ENCODE results near the gene DSCAM.

DSCAM gene

DNA sequence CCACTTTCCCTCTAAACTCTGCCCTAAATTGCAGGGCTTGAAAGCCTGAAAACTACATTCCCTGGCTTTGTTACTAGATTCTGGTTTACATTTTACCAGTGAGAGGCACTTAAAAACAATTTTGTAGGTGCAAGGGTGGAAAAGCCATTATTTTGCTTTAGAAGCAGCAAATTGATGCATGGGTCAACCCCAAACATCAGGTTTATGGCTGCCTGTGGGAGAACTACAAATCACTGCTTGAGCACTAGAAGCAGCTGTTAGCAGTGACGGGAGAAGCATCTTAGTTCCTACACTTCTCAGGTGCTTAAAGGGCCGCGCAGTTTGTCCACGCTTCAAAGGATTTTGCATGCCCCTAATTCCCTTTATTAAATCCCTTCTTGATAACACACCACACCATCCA is 562.5 kb downstream of the DSCAM start:
- TF ChIP-seq, protein P1, sequence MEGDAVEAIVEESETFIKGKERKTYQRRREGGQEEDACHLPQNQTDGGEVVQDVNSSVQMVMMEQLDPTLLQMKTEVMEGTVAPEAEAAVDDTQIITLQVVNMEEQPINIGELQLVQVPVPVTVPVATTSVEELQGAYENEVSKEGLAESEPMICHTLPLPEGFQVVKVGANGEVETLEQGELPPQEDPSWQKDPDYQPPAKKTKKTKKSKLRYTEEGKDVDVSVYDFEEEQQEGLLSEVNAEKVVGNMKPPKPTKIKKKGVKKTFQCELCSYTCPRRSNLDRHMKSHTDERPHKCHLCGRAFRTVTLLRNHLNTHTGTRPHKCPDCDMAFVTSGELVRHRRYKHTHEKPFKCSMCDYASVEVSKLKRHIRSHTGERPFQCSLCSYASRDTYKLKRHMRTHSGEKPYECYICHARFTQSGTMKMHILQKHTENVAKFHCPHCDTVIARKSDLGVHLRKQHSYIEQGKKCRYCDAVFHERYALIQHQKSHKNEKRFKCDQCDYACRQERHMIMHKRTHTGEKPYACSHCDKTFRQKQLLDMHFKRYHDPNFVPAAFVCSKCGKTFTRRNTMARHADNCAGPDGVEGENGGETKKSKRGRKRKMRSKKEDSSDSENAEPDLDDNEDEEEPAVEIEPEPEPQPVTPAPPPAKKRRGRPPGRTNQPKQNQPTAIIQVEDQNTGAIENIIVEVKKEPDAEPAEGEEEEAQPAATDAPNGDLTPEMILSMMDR (conservative IDR thresholded peaks at IDR 0.05), result no peak

GRCh38 chr21:40282912-40283886 is 563.8 kb downstream of the DSCAM start:
- TF ChIP-seq, protein P1 (conservative IDR thresholded peaks at IDR 0.05), result no peak
- H3K27ac ChIP-seq, result no peak overlapping the region

More for the DNA sequence above, 562.5 kb downstream of the DSCAM start:
- H3K27ac ChIP-seq, result no peak overlapping the region

DNA sequence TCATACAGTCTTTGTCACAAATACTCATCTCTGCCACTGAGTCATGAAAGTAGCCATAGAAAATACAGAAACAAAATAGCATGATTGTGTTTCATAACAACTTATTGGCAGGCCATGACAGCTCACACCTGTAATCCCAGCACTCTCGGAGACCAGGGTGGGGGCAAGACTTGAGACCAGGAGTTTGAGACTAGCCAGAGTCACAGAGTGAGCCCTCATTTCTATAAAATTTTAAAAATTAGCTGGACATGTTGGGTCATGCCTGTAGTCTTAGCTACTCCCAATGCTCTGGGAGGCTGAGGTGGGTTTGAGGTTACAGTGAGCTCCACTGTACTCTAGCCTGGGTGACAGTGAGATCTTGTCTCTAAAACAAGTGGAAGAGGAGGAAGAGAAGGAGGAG is 568.6 kb downstream of the DSCAM start:
- no peak overlapping the region for H3K27ac ChIP-seq
- TF ChIP-seq, protein P1 (conservative IDR thresholded peaks at IDR 0.05), result no peak

DNA sequence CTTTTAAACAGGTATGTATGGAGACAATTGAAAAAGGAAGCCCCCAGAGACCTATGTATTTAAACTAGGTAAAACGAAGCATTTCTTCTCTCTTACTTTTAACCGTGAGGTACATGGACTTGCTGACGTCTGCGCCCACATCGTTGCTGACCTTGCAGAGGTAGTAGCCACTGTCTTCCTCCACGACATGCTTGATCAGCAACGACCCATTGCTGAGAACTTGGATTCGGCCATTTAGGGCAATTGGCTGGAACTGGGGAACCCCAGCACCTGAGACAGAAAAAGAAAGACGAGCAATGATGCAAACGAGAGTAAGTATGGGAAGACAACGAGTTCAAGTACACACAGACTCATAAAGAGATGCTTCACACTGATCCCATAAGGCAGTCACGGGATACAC is 571.0 kb downstream of the DSCAM start:
- TF ChIP-seq, protein P1 (conservative IDR thresholded peaks at IDR 0.05), result no peak
- no peak overlapping the region for H3K27ac ChIP-seq

GRCh38 chr21:40272037-40272436 is 574.9 kb downstream of the DSCAM start:
- TF ChIP-seq, protein P1 (conservative IDR thresholded peaks at IDR 0.05), result no peak
- no peak overlapping the region for H3K27ac ChIP-seq

GRCh38 chr21:40271164-40271563 is 575.8 kb downstream of the DSCAM start:
- TF ChIP-seq, protein P1 (conservative IDR thresholded peaks at IDR 0.05), result no peak

GRCh38 chr21:40270047-40270446 is 576.9 kb downstream of the DSCAM start:
- TF ChIP-seq, protein P1 (conservative IDR thresholded peaks at IDR 0.05), result no peak
- no peak overlapping the region for H3K27ac ChIP-seq

More at GRCh38 chr21:40271164-40271563, 575.8 kb downstream of the DSCAM start:
- H3K27ac ChIP-seq, result no peak overlapping the region

Measured in VCaP (cell line).